ENCODE measurements around the gene IMPA2. TPM values are rescaled to one million over a fixed set of nuclear protein-coding genes. Genes with fewer than 3 reads are reported as not detected.

Gene IMPA2
- total RNA-seq, 1 donor from 2014 or later = 58.2 TPM

- DNase-seq = no peak
Observed at GRCh38 chr18:12008842-12009580, 27.7 kb downstream of the IMPA2 start.

- DNase-seq = no peak
Observed at GRCh38 chr18:12009581-12010140, 28.4 kb downstream of the IMPA2 start.

GRCh38 chr18:12010187-12010802 lies 29.0 kb downstream of the IMPA2 start:
- no peak for DNase-seq

- no peak for DNase-seq
Observed at GRCh38 chr18:12011199-12011956, 30.1 kb downstream of the IMPA2 start.

GRCh38 chr18:12011957-12012549 lies 30.7 kb downstream of the IMPA2 start:
- DNase-seq = no peak

- DNase-seq = no peak
Observed at GRCh38 chr18:12012697-12013096, 31.4 kb downstream of the IMPA2 start.

- DNase-seq = no peak
Observed at GRCh38 chr18:12013186-12013916, 32.0 kb downstream of the IMPA2 start.

GRCh38 chr18:12014086-12014485 lies 32.8 kb downstream of the IMPA2 start:
- no peak for DNase-seq

GRCh38 chr18:12014521-12015415 lies 33.5 kb downstream of the IMPA2 start:
- DNase-seq = no peak

- no peak for DNase-seq
Observed at GRCh38 chr18:12015416-12016062, 34.2 kb downstream of the IMPA2 start.

- no peak for DNase-seq
Observed at GRCh38 chr18:12017081-12017480, 35.8 kb downstream of the IMPA2 start.

- no peak for DNase-seq
Observed at GRCh38 chr18:12018861-12019260, 37.6 kb downstream of the IMPA2 start.

GRCh38 chr18:12021077-12021476 lies 39.8 kb downstream of the IMPA2 start:
- no peak for DNase-seq

GRCh38 chr18:12021596-12021995 lies 40.3 kb downstream of the IMPA2 start:
- DNase-seq = no peak

GRCh38 chr18:12023375-12023774 lies 42.1 kb downstream of the IMPA2 start:
- DNase-seq = no peak

GRCh38 chr18:12026562-12026961 lies 45.3 kb downstream of the IMPA2 start:
- no peak for DNase-seq

- DNase-seq = no peak
Observed at GRCh38 chr18:12027046-12027445, 45.7 kb downstream of the IMPA2 start.

- no peak for DNase-seq
Observed at GRCh38 chr18:12027480-12027879, 46.2 kb downstream of the IMPA2 start.

GRCh38 chr18:12028040-12028628 lies 46.8 kb downstream of the IMPA2 start:
- DNase-seq = no peak

GRCh38 chr18:12028674-12029073 lies 47.4 kb downstream of the IMPA2 start:
- no peak for DNase-seq

Data from tongue (tissue), 2 donors.